ENCODE data around the gene GTF2H1. TPM values are rescaled to one million over a fixed set of nuclear protein-coding genes. Genes with fewer than 3 reads are reported as not detected.

GTF2H1 gene
- total RNA-seq, 1 experiment from 2014 or later = 39.4 TPM

GRCh38 chr11:18364495-18365073 lies 42.2 kb downstream of the GTF2H1 start:
- H3K9ac ChIP-seq (ENCODE audit: extremely low read depth, insufficient read length, low read length) = no peak overlapping the region
- H3K27me3 ChIP-seq (ENCODE audit: insufficient read depth, low read length) = no peaks in the 10 kb centered on the region
- Mint-ChIP-seq H3K4me3 (no peak overlapping the region), H3K9me3 (no peaks in the 10 kb centered on the region), H3K4me1 (no peaks in the 10 kb centered on the region), H3K27ac (no peak overlapping the region), H3K27me3 (ENCODE audit: low read depth) (no peaks in the 10 kb centered on the region), H3K36me3 (ENCODE audit: insufficient read depth in 1 of 3, low read depth in 3 of 3) (peaks cover 7 to 49% (median 32%) of the 10 kb centered on the region in 3 experiments; a peak in 6 of 7 replicates)
- H2BK20ac ChIP-seq (ENCODE audit: low read depth, low read length, poor library complexity, severe bottlenecking) = no peak overlapping the region
- H4K5ac ChIP-seq (ENCODE audit: insufficient read length, low read depth, low read length) = no peak overlapping the region
- no peaks in the 10 kb centered on the region for H3K9me3 ChIP-seq (ENCODE audit: control insufficient read depth, low read depth, low read length)
- no peak overlapping the region for H4K8ac ChIP-seq (replicated peaks; ENCODE audit: insufficient read length, low read depth, low read length)
- H3K79me1 ChIP-seq (ENCODE audit: insufficient read depth, low read depth, low read length, poor library complexity, severe bottlenecking) = no peaks in the 10 kb centered on the region
- H2BK15ac ChIP-seq (ENCODE audit: low read depth, low read length) = no peak overlapping the region
- H2AK5ac ChIP-seq (ENCODE audit: insufficient read length, low read length) = no peak overlapping the region
- no peak overlapping the region for H3K4ac ChIP-seq (ENCODE audit: low read depth, low read length)
- H2BK120ac ChIP-seq (ENCODE audit: low read depth, low read length, poor library complexity, severe bottlenecking) = no peak overlapping the region
- H3T11ph ChIP-seq (ENCODE audit: low read length) = no peak overlapping the region
- no peaks in the 10 kb centered on the region for H4K20me1 ChIP-seq (ENCODE audit: control insufficient read depth, insufficient read depth, insufficient read length)
- H3K14ac ChIP-seq (ENCODE audit: insufficient read depth, low read length) = no peak overlapping the region
- WGBS (ENCODE audit: extremely low coverage, insufficient read length, low lambda C conversion rate) = no CpG with 5 or more reads among the region's 4 CpGs
- no peak overlapping the region for H2BK5ac ChIP-seq (ENCODE audit: insufficient read length, low read length)
- H2AFZ ChIP-seq (ENCODE audit: low read length) = no peak overlapping the region
- no peak overlapping the region for H3K56ac ChIP-seq (ENCODE audit: insufficient read length, low read depth, low read length)
- no peak overlapping the region for H3K27ac ChIP-seq (ENCODE audit: insufficient read length, low read depth, low read length)
- TF ChIP-seq CTCF (conservative IDR thresholded peaks at IDR 0.05) = no peak
- H3K4me1 ChIP-seq (ENCODE audit: insufficient read depth, low read length) = no peaks in the 10 kb centered on the region
- DNase-seq = no peak
- no peak overlapping the region for H3K4me2 ChIP-seq (ENCODE audit: insufficient read depth, insufficient read length, low read length)
- H3K18ac ChIP-seq (ENCODE audit: insufficient read length, low read depth, low read length) = no peak overlapping the region
- no peak overlapping the region for H3K23ac ChIP-seq (ENCODE audit: insufficient read length, low read depth, low read length)
- no peaks in the 10 kb centered on the region for H3K23me2 ChIP-seq (ENCODE audit: insufficient read length, low read depth, low read length, poor library complexity, severe bottlenecking)
- no peaks in the 10 kb centered on the region for H3K79me2 ChIP-seq (ENCODE audit: insufficient read depth, low read length)
- no peak overlapping the region for H4K91ac ChIP-seq (ENCODE audit: insufficient read length, low read depth, low read length)
- H2BK12ac ChIP-seq (ENCODE audit: insufficient read length, low read depth, low read length) = no peak overlapping the region

Measured in H9 (cell line).